Measurements from ENCODE around the gene ARHGEF4. TPM values are rescaled to one million over a fixed set of nuclear protein-coding genes. Genes with fewer than 3 reads are reported as not detected.

The ARHGEF4 gene
- polyA plus RNA-seq, 1 donor (not counting 4 experiments of a cell fraction or from before 2014, with no cell fraction given), result 22.6 TPM

- Histone ChIP-seq H3K4me2 (ENCODE audit: control insufficient read depth, extremely low read depth, insufficient read depth, low read depth, low read length) (no peak overlapping the region), H3K4me1 (ENCODE audit: control insufficient read depth, extremely low read depth, insufficient read depth, low read length) (peaks cover 12% of the 10 kb centered on the region), H3K9me3 (ENCODE audit: control insufficient read depth, low read depth, low read length) (no peaks in the 10 kb centered on the region), H3K9me1 (ENCODE audit: control insufficient read depth, extremely low read depth, insufficient read depth, low read length) (no peaks in the 10 kb centered on the region), H3K36me3 (ENCODE audit: control insufficient read depth in 2 of 2, extremely low read depth in 1 of 2, insufficient read depth in 2 of 2, low read length in 2 of 2) (peaks cover 14 to 16% of the 10 kb centered on the region in 2 experiments), H3K4me3 (ENCODE audit: control insufficient read depth in 2 of 3, extremely low read depth in 1 of 3, insufficient read depth in 2 of 3, low read depth in 1 of 3, low read length in 3 of 3) (no peak overlapping the region), H3K27ac (ENCODE audit: control insufficient read depth, insufficient read depth, low read length) (no peak overlapping the region), H3K9ac (ENCODE audit: control insufficient read depth, extremely low read depth, insufficient read depth, low read length) (no peak overlapping the region), H4K20me1 (ENCODE audit: control insufficient read depth, extremely low read depth, insufficient read depth, low read length) (no peaks in the 10 kb centered on the region), H3K27me3 (ENCODE audit: control insufficient read depth, extremely low read depth, insufficient read depth, low read length) (no peaks in the 10 kb centered on the region), H3K79me2 (ENCODE audit: control insufficient read depth, insufficient read depth, low read length) (no peaks in the 10 kb centered on the region), H2AFZ (ENCODE audit: control insufficient read depth, low read length) (no peak overlapping the region)
- TF ChIP-seq EZH2 (IDR thresholded peaks at IDR 0.05; ENCODE audit: low read length), result no peak
- TF ChIP-seq CTCF (optimal IDR thresholded peaks at IDR 0.05 in 1 of 3, IDR thresholded peaks at IDR 0.05 in 1 of 3, conservative IDR thresholded peaks at IDR 0.05 in 1 of 3; ENCODE audit: extremely low read depth in 1 of 3, insufficient read depth in 2 of 3, low read length in 3 of 3), result no peak
- dilution Hi-C loops (cut with MboI; ENCODE audit: extremely low pct_ligation_motif_present, low sequenced_read_pairs), result no loop called here
- FAIRE-seq (no peak), DNase-seq (ENCODE audit: low read depth, low spot score) (no peak)
Measured at GRCh38 chr2:131037398-131038257, 200.9 kb downstream of the ARHGEF4 start.

- Histone ChIP-seq H4K20me1 (ENCODE audit: control insufficient read depth, extremely low read depth, insufficient read depth, low read length) (no peaks in the 10 kb centered on the region), H3K27me3 (ENCODE audit: control insufficient read depth, extremely low read depth, insufficient read depth, low read length) (no peaks in the 10 kb centered on the region), H3K27ac (ENCODE audit: control insufficient read depth, insufficient read depth, low read length) (no peak overlapping the region), H2AFZ (ENCODE audit: control insufficient read depth, low read length) (no peak overlapping the region), H3K36me3 (ENCODE audit: control insufficient read depth in 2 of 2, extremely low read depth in 1 of 2, insufficient read depth in 2 of 2, low read length in 2 of 2) (peaks cover 14 to 17% of the 10 kb centered on the region in 2 experiments), H3K4me3 (ENCODE audit: control insufficient read depth in 2 of 3, extremely low read depth in 1 of 3, insufficient read depth in 2 of 3, low read depth in 1 of 3, low read length in 3 of 3) (no peak overlapping the region), H3K9me3 (ENCODE audit: control insufficient read depth, low read depth, low read length) (no peaks in the 10 kb centered on the region), H3K9me1 (ENCODE audit: control insufficient read depth, extremely low read depth, insufficient read depth, low read length) (no peaks in the 10 kb centered on the region), H3K79me2 (ENCODE audit: control insufficient read depth, insufficient read depth, low read length) (no peaks in the 10 kb centered on the region), H3K4me1 (ENCODE audit: control insufficient read depth, extremely low read depth, insufficient read depth, low read length) (peaks cover 12% of the 10 kb centered on the region), H3K9ac (ENCODE audit: control insufficient read depth, extremely low read depth, insufficient read depth, low read length) (no peak overlapping the region), H3K4me2 (ENCODE audit: control insufficient read depth, extremely low read depth, insufficient read depth, low read depth, low read length) (no peak overlapping the region)
- dilution Hi-C loops (cut with MboI; ENCODE audit: extremely low pct_ligation_motif_present, low sequenced_read_pairs), result no loop called here
- no peak for TF ChIP-seq CTCF (optimal IDR thresholded peaks at IDR 0.05 in 1 of 3, IDR thresholded peaks at IDR 0.05 in 1 of 3, conservative IDR thresholded peaks at IDR 0.05 in 1 of 3; ENCODE audit: extremely low read depth in 1 of 3, insufficient read depth in 2 of 3, low read length in 3 of 3)
- TF ChIP-seq EZH2 (IDR thresholded peaks at IDR 0.05; ENCODE audit: low read length), result no peak
- DNase-seq (ENCODE audit: low read depth, low spot score) (no peak), FAIRE-seq (no peak)
Measured at GRCh38 chr2:131038258-131039100, 201.8 kb downstream of the ARHGEF4 start.

All from keratinocyte (primary cell).